K562 (cell line): ENCODE results near the gene ADCY5. TPM values are rescaled to one million over a fixed set of nuclear protein-coding genes. Genes with fewer than 3 reads are reported as not detected.

Experiments
- ATAC-seq: fragments of 200-7000 bp; cut with Tn5 transposase; 3 replicates; pipeline ENCODE4 v1.9.1; 2020; ENCODE audit warnings: moderate library complexity
- BruUV-seq: library from RNA; stranded (reverse); fragments of 400-500 nt; replicated peaks from 2 replicates; lab custom pipeline; 2021; lab: Mats Ljungman, UMichigan
- CTCF ChIA-PET: fragments of 300-600 bp; formaldehyde crosslinking; extraction: SDS; loops from one replicate; lab custom pipeline; 2021; ENCODE audit warnings: low intra/inter-chr PET ratio; lab: Yijun Ruan, JAX
- POLR2A ChIA-PET: fragments of 300-600, 350-650 bp; sonication (Branson Sonifier 250); formaldehyde crosslinking; extraction: SDS; loops from one replicate; lab custom pipeline; 2021; ENCODE audit warnings: antibody characterized with exemption, inconsistent platforms; lab: Yijun Ruan, JAX
- DNase-seq, 4 experiments: peaks; one replicate each; pipeline versions ENCODE4 v3.0.0 to v3.0.0-alpha.2; 2011 to 2018; ENCODE audit warnings: low spot score in 3 of 4, mixed read lengths in 3 of 4; ENCODE audit errors: extremely low read depth in 1 of 4
- FAIRE-seq: peaks from 2 replicates; lab custom pipeline; 2011; peaks lifted over from hg19 to GRCh38; lab: Jason Lieb, UNC
- H2AFZ ChIP-seq: 2 replicates; pipeline ENCODE4 v1.6.0; 2011; ENCODE audit warnings: low read depth, low read length, control low read depth, inconsistent platforms
- H3K27ac ChIP-seq: fragments of 200-600 bp; 3 replicates; pipeline ENCODE4 v1.8.0; 2011; ENCODE audit warnings: low read depth, mild to moderate bottlenecking, control low read depth, inconsistent platforms, low read length, moderate library complexity, mixed read lengths; ENCODE audit errors: extremely low read depth
- H3K27me3 ChIP-seq, 2 experiments: fragments of 300-600 bp in 1 of 2; 2 replicates in 1 of 2; 3 replicates in 1 of 2; pipeline versions ENCODE4 v1.6.0 to v1.8.0; 2011; ENCODE audit warnings: inconsistent platforms in 2 of 2, low read length in 2 of 2, mild to moderate bottlenecking in 1 of 2, mixed read lengths in 1 of 2, moderate library complexity in 1 of 2; ENCODE audit not compliant: control insufficient read depth in 2 of 2, insufficient read depth in 2 of 2
- H3K36me3 ChIP-seq: fragments of 300-600 bp; 3 replicates; pipeline ENCODE4 v1.8.0; 2011; ENCODE audit warnings: mild to moderate bottlenecking, low read length, inconsistent platforms; ENCODE audit not compliant: control insufficient read depth, insufficient read depth
- H3K4me1 ChIP-seq, 2 experiments: fragments of 200-600 bp in 1 of 2; replicated peaks in 1 of 2; 2 replicates in 1 of 2; 3 replicates in 1 of 2; pipeline versions ENCODE4 v1.5.1 to v1.8.0; 2011; ENCODE audit warnings: inconsistent platforms in 2 of 2, low read length in 2 of 2, mild to moderate bottlenecking in 1 of 2, mixed read lengths in 1 of 2, moderate library complexity in 1 of 2; ENCODE audit not compliant: control insufficient read depth in 2 of 2, insufficient read depth in 2 of 2
- H3K4me2 ChIP-seq: 2 replicates; pipeline ENCODE4 v1.6.1; 2011; ENCODE audit warnings: low read length, control low read depth, inconsistent platforms, mixed read lengths; ENCODE audit not compliant: insufficient read depth
- H3K4me3 ChIP-seq: fragments of 200-600 bp; sonication (generic), shearing (Covaris generic); 2 replicates; pipeline ENCODE4 v1.5.1; 2016; ENCODE audit warnings: control low read depth, inconsistent platforms
- H3K79me2 ChIP-seq: fragments of 200-600 bp; 3 replicates; pipeline ENCODE4 v1.8.0; 2011; ENCODE audit warnings: low read length, inconsistent platforms; ENCODE audit not compliant: control insufficient read depth, insufficient read depth
- H3K9ac ChIP-seq, 2 experiments: 2 replicates each; pipeline versions ENCODE4 v1.6.0 to v1.6.1; 2011; ENCODE audit warnings: low read depth in 2 of 2, low read length in 2 of 2, control low read depth in 1 of 2, inconsistent platforms in 1 of 2, mild to moderate bottlenecking in 1 of 2, mixed read lengths in 1 of 2; ENCODE audit not compliant: insufficient read depth in 1 of 2
- H3K9me1 ChIP-seq: one replicate; pipeline ENCODE4 v1.6.0; 2011; ENCODE audit warnings: inconsistent platforms, mild to moderate bottlenecking, low read length, moderate library complexity; ENCODE audit not compliant: control insufficient read depth, insufficient read depth
- H3K9me3 ChIP-seq: replicated peaks from 2 replicates; pipeline ENCODE4 v1.5.1; 2011; ENCODE audit warnings: low read depth, low read length, inconsistent platforms; ENCODE audit not compliant: control insufficient read depth, insufficient read depth
- H4K20me1 ChIP-seq: replicated peaks from 2 replicates; pipeline ENCODE4 v1.6.1; 2011; ENCODE audit warnings: low read length, inconsistent platforms, mixed read lengths; ENCODE audit not compliant: control insufficient read depth, insufficient read depth
- ARHGAP35 ChIP-seq: fragments of 450-650 bp; IDR thresholded peaks from 2 replicates; pipeline ENCODE4 v1.6.1; 2018; ENCODE audit not compliant: partially characterized antibody
- HLTF ChIP-seq: fragments of 450-650 bp; IDR thresholded peaks from 2 replicates; pipeline ENCODE4 v1.6.1; 2016
- JUNB ChIP-seq: fragments of 450-650 bp; formaldehyde crosslinking; conservative IDR thresholded peaks from 2 replicates; pipeline ENCODE4 v1.4.0; 2020; ENCODE audit warnings: mild to moderate bottlenecking
- KAT7 ChIP-seq: sonication (generic); formaldehyde crosslinking; IDR thresholded peaks from 2 replicates; pipeline ENCODE4 v1.8.0; 2022; ENCODE audit warnings: missing genetic modification reagents, mild to moderate bottlenecking, borderline replicate concordance
- LCOR ChIP-seq: sonication (generic); formaldehyde crosslinking; IDR thresholded peaks from 2 replicates; pipeline ENCODE4 v1.8.0; 2022; ENCODE audit warnings: mild to moderate bottlenecking, missing genetic modification reagents
- MED1 ChIP-seq: sonication (generic); formaldehyde crosslinking; IDR thresholded peaks from 2 replicates; pipeline ENCODE4 v1.8.1; 2023; ENCODE audit warnings: missing genetic modification reagents, borderline replicate concordance
- WGBS: fragments of 100-300 bp; shearing (Covaris generic); methylation state at CpG from one replicate; pipeline ENCODE4 v1.1.6; 2016; ENCODE audit warnings: low coverage, mixed read lengths; ENCODE audit not compliant: insufficient coverage; ENCODE audit errors: missing lambda C conversion rate; 5-methylcytosine and 5-hydroxymethylcytosine counted together
- in situ Hi-C: fragments of 300-500 bp; cut with MboI; formaldehyde crosslinking; loops from 4 replicates; pipeline ENCODE4 v1.15.0; 2018; ENCODE audit warnings: inconsistent platforms, mixed read lengths
- intact Hi-C: fragments of 100-400 bp; cut with micrococcal nuclease; formaldehyde crosslinking; loops from 2 replicates; pipeline ENCODE4 v1.14.2; 2022
- polyA plus RNA-seq, 8 experiments: library from polyadenylated mRNA; depleted of rRNA in 4 of 8; stranded (reverse) in 5 of 8; unstranded in 3 of 8; fragments of >200 nt; fragmentation: Nextera tagmentation in 2 of 8; fragmentation: Illumina TruSeq in 1 of 8; extraction: Ambion mirVana in 2 of 8; extraction: Trizol in 1 of 8; gene quantifications; 2 replicates each; pipeline versions ENCODE4 v1.2.1 to v1.2.3, GENCODE V29; 2011 to 2014; ENCODE audit warnings: inconsistent platforms in 1 of 8, missing spikeins in 1 of 8
- total RNA-seq, 7 experiments: library from RNA; depleted of rRNA in 6 of 7; stranded (reverse); fragments of >200 nt in 6 of 7; fragmentation: Illumina TruSeq in 2 of 7; extraction: Trizol in 2 of 7; gene quantifications; 2 replicates each; pipeline versions ENCODE4 v1.2.1 to v1.2.3, GENCODE V29; 2011 to 2021; ENCODE audit warnings: low replicate concordance in 1 of 7
- TF ChIP-seq, protein P1 (sequence below), 2 experiments: fragments of 450-650 bp in 1 of 2; sonication (generic) in 1 of 2; formaldehyde crosslinking in 1 of 2; IDR thresholded peaks; 2 replicates each; pipeline versions ENCODE4 v1.7.1 to v1.9.0; 2016 to 2022; ENCODE audit warnings: inconsistent platforms in 1 of 2, mild to moderate bottlenecking in 1 of 2, missing genetic modification reagents in 1 of 2

Gene ADCY5
- total and polyA plus RNA-seq, 9 of the 15 experiments (the other 6 are each of a cell fraction or from before 2014, with no cell fraction given) = under 0.01 TPM; not detected in 8

DNA sequence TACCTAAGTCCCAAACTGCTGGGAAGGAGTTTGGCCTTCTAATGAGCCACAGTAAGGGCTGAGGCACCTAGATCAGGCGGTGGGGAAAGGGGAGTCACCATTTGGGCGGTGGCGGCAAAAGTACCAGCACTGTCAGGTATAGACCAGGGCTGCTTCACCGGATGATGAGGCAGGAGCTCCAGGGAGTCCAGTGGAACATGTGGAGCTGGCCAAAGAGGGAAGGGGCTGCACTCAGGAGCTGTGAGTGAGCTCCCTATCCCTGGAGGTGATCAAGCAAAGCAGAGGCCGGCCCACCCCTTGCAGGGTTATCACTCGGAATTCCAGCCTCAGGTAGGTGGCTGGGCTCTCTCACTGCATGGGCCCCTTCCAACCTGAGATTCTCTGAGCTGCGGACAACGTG, 138.7 kb downstream of the ADCY5 start:
- ATAC-seq = no peak
- no TSS peak for BruUV-seq
- ChIA-PET POLR2A (interaction anchor here (1.6 kb wide), 1 partner anchor 9 kb away, joined by 4 read pairs; no protein-coding TSS in a partner anchor), CTCF (no interaction called here)
- Histone ChIP-seq H2AFZ (no peak overlapping the region), H4K20me1 (no peaks in the 10 kb centered on the region), H3K36me3 (no peaks in the 10 kb centered on the region), H3K4me3 (no peak overlapping the region), H3K9me1 (no peaks in the 10 kb centered on the region), H3K9me3 (no peaks in the 10 kb centered on the region), H3K79me2 (no peaks in the 10 kb centered on the region), H3K4me1 (no peaks in the 10 kb centered on the region), H3K27me3 (peaks cover 7 to 25% of the 10 kb centered on the region in 2 experiments; a peak in 4 of 5 replicates), H3K9ac (no peak overlapping the region), H3K27ac (no peak overlapping the region), H3K4me2 (no peak overlapping the region)
- FAIRE-seq = no peak
- in situ Hi-C loops = no loop called here
- 1% methylated on average over 8 of the region's 8 CpGs for WGBS
- DNase-seq = no peak
- TF ChIP-seq HLTF (no peak), MED1 (CRISPR knock-in tag) (no peak)
- intact Hi-C loops = no loop called here

DNA sequence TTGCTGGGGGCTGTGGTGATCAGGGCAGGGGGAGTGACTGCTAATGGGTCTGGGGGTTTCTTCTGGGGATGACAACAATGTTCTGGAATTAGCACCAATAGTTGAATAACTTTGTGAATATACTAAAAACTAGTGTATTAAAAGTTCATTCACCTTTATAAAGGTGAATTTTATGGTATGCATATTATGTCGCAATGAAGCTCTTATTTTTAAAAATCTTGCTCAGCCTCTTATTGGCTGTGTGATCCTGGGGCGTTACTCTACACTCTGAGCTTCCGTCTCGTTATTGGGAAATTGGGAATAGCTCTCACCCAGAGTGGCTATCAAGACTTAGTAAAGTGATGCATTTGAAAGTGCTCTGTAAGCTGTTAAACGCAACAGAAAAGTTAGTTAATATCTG, 141.8 kb downstream of the ADCY5 start:
- in situ Hi-C loops = no loop called here
- Histone ChIP-seq H3K9ac (no peak overlapping the region), H3K9me3 (no peaks in the 10 kb centered on the region), H3K79me2 (no peaks in the 10 kb centered on the region), H4K20me1 (no peaks in the 10 kb centered on the region), H3K9me1 (no peaks in the 10 kb centered on the region), H2AFZ (no peak overlapping the region), H3K36me3 (no peaks in the 10 kb centered on the region), H3K27me3 (peaks cover 7 to 17% of the 10 kb centered on the region in 2 experiments), H3K4me2 (no peak overlapping the region), H3K4me1 (no peaks in the 10 kb centered on the region), H3K4me3 (no peak overlapping the region), H3K27ac (no peak overlapping the region)
- DNase-seq (no peak), ATAC-seq (no peak), FAIRE-seq (no peak)
- WGBS = 0% methylated on average over 5 of the region's 5 CpGs
- ChIA-PET POLR2A (no interaction called here), CTCF (no interaction called here)
- intact Hi-C loops = no loop called here
- no TSS peak for BruUV-seq
- no peak for TF ChIP-seq LCOR (CRISPR knock-in tag)
- TF ChIP-seq, protein P1, sequence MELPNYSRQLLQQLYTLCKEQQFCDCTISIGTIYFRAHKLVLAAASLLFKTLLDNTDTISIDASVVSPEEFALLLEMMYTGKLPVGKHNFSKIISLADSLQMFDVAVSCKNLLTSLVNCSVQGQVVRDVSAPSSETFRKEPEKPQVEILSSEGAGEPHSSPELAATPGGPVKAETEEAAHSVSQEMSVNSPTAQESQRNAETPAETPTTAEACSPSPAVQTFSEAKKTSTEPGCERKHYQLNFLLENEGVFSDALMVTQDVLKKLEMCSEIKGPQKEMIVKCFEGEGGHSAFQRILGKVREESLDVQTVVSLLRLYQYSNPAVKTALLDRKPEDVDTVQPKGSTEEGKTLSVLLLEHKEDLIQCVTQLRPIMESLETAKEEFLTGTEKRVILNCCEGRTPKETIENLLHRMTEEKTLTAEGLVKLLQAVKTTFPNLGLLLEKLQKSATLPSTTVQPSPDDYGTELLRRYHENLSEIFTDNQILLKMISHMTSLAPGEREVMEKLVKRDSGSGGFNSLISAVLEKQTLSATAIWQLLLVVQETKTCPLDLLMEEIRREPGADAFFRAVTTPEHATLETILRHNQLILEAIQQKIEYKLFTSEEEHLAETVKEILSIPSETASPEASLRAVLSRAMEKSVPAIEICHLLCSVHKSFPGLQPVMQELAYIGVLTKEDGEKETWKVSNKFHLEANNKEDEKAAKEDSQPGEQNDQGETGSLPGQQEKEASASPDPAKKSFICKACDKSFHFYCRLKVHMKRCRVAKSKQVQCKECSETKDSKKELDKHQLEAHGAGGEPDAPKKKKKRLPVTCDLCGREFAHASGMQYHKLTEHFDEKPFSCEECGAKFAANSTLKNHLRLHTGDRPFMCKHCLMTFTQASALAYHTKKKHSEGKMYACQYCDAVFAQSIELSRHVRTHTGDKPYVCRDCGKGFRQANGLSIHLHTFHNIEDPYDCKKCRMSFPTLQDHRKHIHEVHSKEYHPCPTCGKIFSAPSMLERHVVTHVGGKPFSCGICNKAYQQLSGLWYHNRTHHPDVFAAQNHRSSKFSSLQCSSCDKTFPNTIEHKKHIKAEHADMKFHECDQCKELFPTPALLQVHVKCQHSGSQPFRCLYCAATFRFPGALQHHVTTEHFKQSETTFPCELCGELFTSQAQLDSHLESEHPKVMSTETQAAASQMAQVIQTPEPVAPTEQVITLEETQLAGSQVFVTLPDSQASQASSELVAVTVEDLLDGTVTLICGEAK (IDR thresholded peaks at IDR 0.05) = no peak
- TF ChIP-seq, protein P1 (CRISPR knock-in tag; IDR thresholded peaks at IDR 0.05) = no peak
- no peak for TF ChIP-seq JUNB (CRISPR knock-in tag)
- no peak for TF ChIP-seq KAT7 (CRISPR knock-in tag)
- TF ChIP-seq ARHGAP35 = no peak
